ENCODE data around the gene BRIP1. TPM values are rescaled to one million over a fixed set of nuclear protein-coding genes. Genes with fewer than 3 reads are reported as not detected.

The BRIP1 gene
- total RNA-seq, 1 donor from 2014 or later, result 18.9 TPM

- Mint-ChIP-seq H3K9me3 (no peaks in the 10 kb centered on the region), H3K27me3 (no peaks in the 10 kb centered on the region), H3K4me3 (no peak overlapping the region), H3K27ac (no peak overlapping the region), H3K4me1 (ENCODE audit: unreplicated experiment) (no peaks in the 10 kb centered on the region), H3K36me3 (peaks cover 13% of the 10 kb centered on the region)
- DNase-seq (ENCODE audit: extremely low spot score, unreplicated experiment), result no peak
- TF ChIP-seq, protein P1, sequence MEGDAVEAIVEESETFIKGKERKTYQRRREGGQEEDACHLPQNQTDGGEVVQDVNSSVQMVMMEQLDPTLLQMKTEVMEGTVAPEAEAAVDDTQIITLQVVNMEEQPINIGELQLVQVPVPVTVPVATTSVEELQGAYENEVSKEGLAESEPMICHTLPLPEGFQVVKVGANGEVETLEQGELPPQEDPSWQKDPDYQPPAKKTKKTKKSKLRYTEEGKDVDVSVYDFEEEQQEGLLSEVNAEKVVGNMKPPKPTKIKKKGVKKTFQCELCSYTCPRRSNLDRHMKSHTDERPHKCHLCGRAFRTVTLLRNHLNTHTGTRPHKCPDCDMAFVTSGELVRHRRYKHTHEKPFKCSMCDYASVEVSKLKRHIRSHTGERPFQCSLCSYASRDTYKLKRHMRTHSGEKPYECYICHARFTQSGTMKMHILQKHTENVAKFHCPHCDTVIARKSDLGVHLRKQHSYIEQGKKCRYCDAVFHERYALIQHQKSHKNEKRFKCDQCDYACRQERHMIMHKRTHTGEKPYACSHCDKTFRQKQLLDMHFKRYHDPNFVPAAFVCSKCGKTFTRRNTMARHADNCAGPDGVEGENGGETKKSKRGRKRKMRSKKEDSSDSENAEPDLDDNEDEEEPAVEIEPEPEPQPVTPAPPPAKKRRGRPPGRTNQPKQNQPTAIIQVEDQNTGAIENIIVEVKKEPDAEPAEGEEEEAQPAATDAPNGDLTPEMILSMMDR (conservative IDR thresholded peaks at IDR 0.05), result no peak
Observed at GRCh38 chr17:61726977-61727376, 136.4 kb downstream of the BRIP1 start.

- no peak for DNase-seq (ENCODE audit: extremely low spot score, unreplicated experiment)
- H3K4me1 Mint-ChIP-seq (ENCODE audit: unreplicated experiment), result no peaks in the 10 kb centered on the region
- no peaks in the 10 kb centered on the region for H3K27me3 Mint-ChIP-seq
- H3K27ac Mint-ChIP-seq, result no peak overlapping the region
- TF ChIP-seq, protein P1 (conservative IDR thresholded peaks at IDR 0.05), result no peak
- no peaks in the 10 kb centered on the region for H3K9me3 Mint-ChIP-seq
- no peak overlapping the region for H3K4me3 Mint-ChIP-seq
- peaks cover 13% of the 10 kb centered on the region for H3K36me3 Mint-ChIP-seq
Observed at GRCh38 chr17:61724777-61725176, 138.6 kb downstream of the BRIP1 start.

DNA sequence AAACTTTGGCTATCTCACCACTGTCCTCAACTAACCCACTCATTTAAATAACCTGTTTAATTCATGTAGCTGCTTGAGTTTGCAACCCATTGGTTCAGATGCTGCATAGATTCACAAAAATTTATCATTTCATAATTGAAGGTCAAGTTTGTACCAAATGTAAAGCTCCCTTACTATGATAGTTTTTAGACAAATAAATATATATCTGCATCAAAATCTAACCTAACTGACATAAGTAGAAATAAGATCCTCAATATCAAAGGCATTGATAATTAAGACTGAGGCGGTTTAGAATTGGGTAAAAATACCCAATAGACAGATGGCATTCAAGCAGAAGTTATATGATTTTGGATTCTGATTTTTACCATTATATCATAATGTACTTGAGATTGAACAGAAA, 139.4 kb downstream of the BRIP1 start:
- DNase-seq (ENCODE audit: extremely low spot score, unreplicated experiment), result no peak
- Mint-ChIP-seq H3K27me3 (no peaks in the 10 kb centered on the region), H3K27ac (no peak overlapping the region), H3K4me1 (ENCODE audit: unreplicated experiment) (no peaks in the 10 kb centered on the region), H3K36me3 (peaks cover 13% of the 10 kb centered on the region), H3K4me3 (no peak overlapping the region), H3K9me3 (no peaks in the 10 kb centered on the region)
- TF ChIP-seq, protein P1 (conservative IDR thresholded peaks at IDR 0.05), result no peak

GRCh38 chr17:61723183-61723582, 140.1 kb downstream of the BRIP1 start:
- Mint-ChIP-seq H3K4me1 (ENCODE audit: unreplicated experiment) (no peaks in the 10 kb centered on the region), H3K27me3 (no peaks in the 10 kb centered on the region), H3K27ac (no peak overlapping the region), H3K9me3 (peaks cover 6% of the 10 kb centered on the region), H3K36me3 (peaks cover 13% of the 10 kb centered on the region), H3K4me3 (no peak overlapping the region)
- TF ChIP-seq, protein P1 (conservative IDR thresholded peaks at IDR 0.05), result no peak
- no peak for DNase-seq (ENCODE audit: extremely low spot score, unreplicated experiment)

GRCh38 chr17:61722398-61722797, 140.9 kb downstream of the BRIP1 start:
- DNase-seq (ENCODE audit: extremely low spot score, unreplicated experiment), result no peak
- H3K36me3 Mint-ChIP-seq, result peaks cover 21% of the 10 kb centered on the region
- no peaks in the 10 kb centered on the region for H3K27me3 Mint-ChIP-seq
- no peak overlapping the region for H3K4me3 Mint-ChIP-seq
- H3K4me1 Mint-ChIP-seq (ENCODE audit: unreplicated experiment), result no peaks in the 10 kb centered on the region
- peaks cover 14% of the 10 kb centered on the region for H3K9me3 Mint-ChIP-seq
- no peak overlapping the region for H3K27ac Mint-ChIP-seq
- TF ChIP-seq, protein P1 (conservative IDR thresholded peaks at IDR 0.05), result no peak
